Measurements from ENCODE around the gene ZBTB17. TPM values are rescaled to one million over a fixed set of nuclear protein-coding genes. Genes with fewer than 3 reads are reported as not detected.

Gene ZBTB17
- total RNA-seq, 4 donors from 2014 or later = 33.3 to 113 (median 50.5) TPM

DNA sequence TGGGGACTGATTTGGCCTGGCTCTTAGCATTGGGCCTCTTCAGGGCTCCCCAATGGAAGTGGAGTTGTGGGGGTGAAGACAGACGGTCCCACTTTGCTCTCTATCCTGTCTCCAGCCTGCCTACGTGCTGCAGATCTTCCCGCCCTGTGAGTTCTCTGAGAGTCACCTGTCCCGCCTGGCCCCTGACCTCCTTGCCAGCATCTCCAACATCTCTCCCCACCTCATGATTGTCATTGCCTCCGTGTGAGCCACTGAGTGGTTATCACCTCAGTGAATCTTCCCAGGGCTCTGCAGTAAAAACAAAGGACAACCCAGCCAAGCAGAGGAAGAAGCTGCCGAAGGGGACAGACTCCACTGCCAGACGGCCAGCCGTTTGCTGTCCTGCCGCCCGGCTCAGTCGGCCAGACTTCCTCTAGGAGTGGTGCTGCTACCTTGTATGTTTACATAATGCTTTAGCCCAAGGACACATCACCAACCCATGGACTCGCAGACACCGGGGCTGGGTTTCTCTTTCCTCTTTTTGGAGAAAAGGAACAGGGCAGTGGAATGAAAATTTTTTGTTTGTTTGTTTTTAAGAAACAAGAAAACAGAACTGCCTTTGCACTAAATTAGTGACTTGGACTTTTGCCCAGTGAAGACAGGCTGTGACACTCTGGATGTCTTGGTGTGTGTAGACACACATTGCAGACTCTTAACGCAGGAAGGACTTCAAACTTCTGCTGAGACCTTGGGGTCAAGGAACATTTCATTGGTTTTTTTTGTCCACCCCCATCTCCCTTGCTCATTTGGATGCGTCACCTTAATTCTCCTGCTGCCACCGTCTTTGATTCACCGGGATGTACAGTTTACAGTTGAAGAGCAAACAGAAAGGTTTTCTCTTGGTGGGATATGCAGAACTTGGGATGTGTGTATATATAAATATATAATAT, 36.5 kb downstream of the ZBTB17 start:
- peak overlapping the region; percentile 3 to 48 (median 39) for H3K27ac ChIP-seq
- DNase-seq = peak; percentile 48
- no peak overlapping the region for H3K4me3 ChIP-seq
- no peaks in the 10 kb centered on the region for H3K27me3 ChIP-seq
- H3K4me1 ChIP-seq = peaks cover 0 to 12% (median 8%) of the 10 kb centered on the region in 4 donors
- intact Hi-C loops (cut with DNase I; ENCODE audit: low total_unique reads) (loop anchor here (10.0 kb wide), 1 partner anchor 55 kb away; no protein-coding TSS in a partner anchor), in situ Hi-C loops (cut with MboI; ENCODE audit: low pct_ligation_motif_present in 1 of 4, low pct_unique_long_range_greater_than_20kb in 1 of 4, low sequenced_read_pairs in 3 of 4) (no loop called here)
- peaks cover 0 to 47% (median 18%) of the 10 kb centered on the region in 4 donors for H3K36me3 ChIP-seq
- WGBS, 2 donors (ENCODE audit: low coverage in 1 of 2) = 50 to 57% methylated on average over 7 to 17 of the region's 17 CpGs
- TF ChIP-seq POLR2A (IDR thresholded peaks at IDR 0.05) = no peak
- no peaks in the 10 kb centered on the region for H3K9me3 ChIP-seq

DNA sequence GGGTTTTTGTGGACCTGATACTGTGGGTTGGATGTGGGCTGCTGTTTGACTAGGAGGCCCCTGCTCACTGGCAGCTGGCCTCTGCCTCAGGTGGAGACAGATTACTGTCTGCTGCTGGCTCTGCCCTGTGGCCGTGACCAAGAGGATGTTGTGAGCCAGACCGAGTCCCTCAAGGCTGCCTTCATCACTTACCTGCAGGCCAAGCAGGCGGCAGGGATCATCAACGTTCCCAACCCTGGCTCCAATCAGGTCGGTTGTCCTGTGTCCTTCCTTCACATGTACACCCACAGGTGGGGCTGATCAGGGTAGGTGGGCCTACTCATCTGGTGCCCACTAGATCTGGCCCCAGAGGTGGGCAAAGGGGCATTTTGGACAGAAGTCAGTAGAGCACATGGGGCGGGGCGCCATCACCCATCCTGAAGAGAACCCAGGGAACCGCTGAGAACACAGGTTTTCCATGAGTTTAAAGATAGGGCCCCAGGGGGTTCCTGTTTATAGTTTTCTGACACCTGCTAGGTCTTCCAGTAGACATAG, 37.2 kb downstream of the ZBTB17 start:
- Histone ChIP-seq H3K4me3 (no peak overlapping the region), H3K27ac (peak overlapping the region; percentile 3 to 48 (median 39)), H3K27me3 (no peaks in the 10 kb centered on the region), H3K36me3 (peaks cover 0 to 47% (median 18%) of the 10 kb centered on the region in 4 donors), H3K9me3 (no peaks in the 10 kb centered on the region), H3K4me1 (peaks cover 0 to 12% (median 8%) of the 10 kb centered on the region in 4 donors)
- WGBS, 2 donors (ENCODE audit: low coverage in 1 of 2) = 93% methylated on average over 8 of the region's 8 CpGs; no CpG with 5 or more reads in 1 of the 2 donors
- intact Hi-C loops (cut with DNase I; ENCODE audit: low total_unique reads) (no loop called here), in situ Hi-C loops (cut with MboI; ENCODE audit: low pct_ligation_motif_present in 1 of 4, low pct_unique_long_range_greater_than_20kb in 1 of 4, low sequenced_read_pairs in 3 of 4) (no loop called here)
- TF ChIP-seq, protein P1, sequence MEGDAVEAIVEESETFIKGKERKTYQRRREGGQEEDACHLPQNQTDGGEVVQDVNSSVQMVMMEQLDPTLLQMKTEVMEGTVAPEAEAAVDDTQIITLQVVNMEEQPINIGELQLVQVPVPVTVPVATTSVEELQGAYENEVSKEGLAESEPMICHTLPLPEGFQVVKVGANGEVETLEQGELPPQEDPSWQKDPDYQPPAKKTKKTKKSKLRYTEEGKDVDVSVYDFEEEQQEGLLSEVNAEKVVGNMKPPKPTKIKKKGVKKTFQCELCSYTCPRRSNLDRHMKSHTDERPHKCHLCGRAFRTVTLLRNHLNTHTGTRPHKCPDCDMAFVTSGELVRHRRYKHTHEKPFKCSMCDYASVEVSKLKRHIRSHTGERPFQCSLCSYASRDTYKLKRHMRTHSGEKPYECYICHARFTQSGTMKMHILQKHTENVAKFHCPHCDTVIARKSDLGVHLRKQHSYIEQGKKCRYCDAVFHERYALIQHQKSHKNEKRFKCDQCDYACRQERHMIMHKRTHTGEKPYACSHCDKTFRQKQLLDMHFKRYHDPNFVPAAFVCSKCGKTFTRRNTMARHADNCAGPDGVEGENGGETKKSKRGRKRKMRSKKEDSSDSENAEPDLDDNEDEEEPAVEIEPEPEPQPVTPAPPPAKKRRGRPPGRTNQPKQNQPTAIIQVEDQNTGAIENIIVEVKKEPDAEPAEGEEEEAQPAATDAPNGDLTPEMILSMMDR (IDR thresholded peaks at IDR 0.05) = no peak
- TF ChIP-seq POLR2AphosphoS5 (IDR thresholded peaks at IDR 0.05) = peak in 1 of 3 donors; percentile 5
- no peak for DNase-seq

DNA sequence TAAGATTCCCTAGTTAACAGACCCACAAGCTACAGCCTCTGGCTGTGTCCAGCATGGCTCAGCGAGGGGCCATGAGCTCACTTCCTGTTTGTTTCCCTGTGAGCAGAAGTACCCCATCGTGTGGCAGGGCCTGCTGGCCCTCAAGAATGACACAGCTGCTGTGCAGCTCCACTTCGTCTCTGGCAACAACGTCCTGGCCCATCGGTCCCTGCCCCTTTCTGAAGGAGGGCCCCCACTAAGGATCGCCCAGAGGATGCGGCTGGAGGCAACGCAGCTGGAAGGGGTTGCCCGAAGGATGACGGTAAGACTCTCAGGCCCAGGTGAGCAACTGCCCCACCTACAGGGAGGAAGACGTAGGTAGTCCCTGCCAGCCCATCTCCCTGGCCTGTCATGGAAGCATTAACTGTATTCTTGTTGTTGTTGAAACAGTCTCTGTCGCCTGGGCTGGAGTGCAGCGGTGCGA, 38.2 kb downstream of the ZBTB17 start:
- in situ Hi-C loops (cut with MboI; ENCODE audit: low pct_ligation_motif_present in 1 of 4, low pct_unique_long_range_greater_than_20kb in 1 of 4, low sequenced_read_pairs in 3 of 4) = no loop called here
- peaks cover 0 to 45% (median 17%) of the 10 kb centered on the region in 4 donors for H3K36me3 ChIP-seq

DNA sequence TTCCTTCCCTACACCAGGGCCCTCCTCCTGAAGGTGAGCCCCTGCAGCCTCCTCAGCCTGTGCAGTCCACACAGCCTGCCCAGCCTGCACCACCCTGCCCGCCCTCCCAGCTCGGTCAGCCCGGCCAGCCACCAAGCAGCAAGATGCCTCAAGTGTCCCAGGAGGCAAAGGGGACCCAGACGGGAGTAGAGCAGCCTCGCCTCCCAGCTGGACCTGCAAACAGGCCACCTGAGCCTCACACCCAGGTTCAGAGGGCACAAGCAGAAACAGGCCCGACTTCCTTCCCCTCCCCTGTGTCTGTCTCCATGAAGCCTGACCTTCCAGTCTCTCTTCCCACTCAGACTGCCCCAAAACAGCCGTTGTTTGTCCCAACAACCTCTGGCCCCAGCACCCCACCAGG, 38.8 kb downstream of the ZBTB17 start:
- no peak overlapping the region for H3K27ac ChIP-seq
- no peaks in the 10 kb centered on the region for H3K27me3 ChIP-seq
- TF ChIP-seq POLR2AphosphoS5 (IDR thresholded peaks at IDR 0.05) = no peak
- no peak for TF ChIP-seq POLR2A (IDR thresholded peaks at IDR 0.05)
- TF ChIP-seq, protein P1 (IDR thresholded peaks at IDR 0.05) = no peak
- TF ChIP-seq EP300 (IDR thresholded peaks at IDR 0.05; ENCODE audit: low read depth) = no peak
- no peak overlapping the region for H3K4me3 ChIP-seq
- peaks cover 0 to 12% (median 8%) of the 10 kb centered on the region in 4 donors for H3K4me1 ChIP-seq
- intact Hi-C loops (cut with DNase I; ENCODE audit: low total_unique reads) (no loop called here), in situ Hi-C loops (cut with MboI; ENCODE audit: low pct_ligation_motif_present in 1 of 4, low pct_unique_long_range_greater_than_20kb in 1 of 4, low sequenced_read_pairs in 3 of 4) (no loop called here)
- DNase-seq = no peak
- WGBS, 2 donors (ENCODE audit: low coverage in 1 of 2) = 82% methylated on average over 7 of the region's 7 CpGs; no CpG with 5 or more reads in 1 of the 2 donors
- H3K36me3 ChIP-seq = peaks cover 0 to 45% (median 17%) of the 10 kb centered on the region in 4 donors
- no peaks in the 10 kb centered on the region for H3K9me3 ChIP-seq

More for the DNA sequence above, 38.2 kb downstream of the ZBTB17 start:
- Histone ChIP-seq H3K4me3 (no peak overlapping the region), H3K9me3 (no peaks in the 10 kb centered on the region), H3K27me3 (no peaks in the 10 kb centered on the region), H3K27ac (no peak overlapping the region), H3K4me1 (peaks cover 0 to 12% (median 8%) of the 10 kb centered on the region in 4 donors)
- intact Hi-C loops (cut with DNase I; ENCODE audit: low total_unique reads) = no loop called here
- TF ChIP-seq POLR2A (IDR thresholded peaks at IDR 0.05) = no peak
- TF ChIP-seq POLR2AphosphoS5 (IDR thresholded peaks at IDR 0.05) = no peak
- TF ChIP-seq, protein P1 (IDR thresholded peaks at IDR 0.05) = no peak
- no peak for DNase-seq
- WGBS, 2 donors (ENCODE audit: low coverage in 1 of 2) = 88% methylated on average over 14 of the region's 14 CpGs; no CpG with 5 or more reads in 1 of the 2 donors

Measured in transverse colon (tissue), 4 donors.